ENCODE data around the gene PTPRE. TPM values are rescaled to one million over a fixed set of nuclear protein-coding genes. Genes with fewer than 3 reads are reported as not detected.

Gene PTPRE
- total RNA-seq, 1 experiment from 2014 or later: 11.6 TPM

GRCh38 chr10:128031216-128031615 lies 124.3 kb downstream of the PTPRE start:
- ChIA-PET CTCF (no interaction called here), POLR2A (ENCODE audit: low non-redundant PET) (no interaction called here)
- H3K27ac ChIP-seq (ENCODE audit: low read depth, low read length, poor library complexity, severe bottlenecking): no peak overlapping the region
- peaks cover 14% of the 10 kb centered on the region for H3K4me1 ChIP-seq (ENCODE audit: insufficient read depth, low read length, poor library complexity, severe bottlenecking)
- H3K4me3 ChIP-seq (ENCODE audit: low read depth, low read length, poor library complexity, severe bottlenecking): no peak overlapping the region
- intact Hi-C loops (cut with micrococcal nuclease; ENCODE audit: unreplicated experiment): no loop called here
- H3K9me3 ChIP-seq (ENCODE audit: low read depth, low read length, poor library complexity, severe bottlenecking): no peaks in the 10 kb centered on the region
- TF ChIP-seq EZH2 (IDR thresholded peaks at IDR 0.05; ENCODE audit: borderline replicate concordance, low read depth, low read length, poor library complexity, severe bottlenecking) (no peak), CTCF (conservative IDR thresholded peaks at IDR 0.05; ENCODE audit: low read depth, low read length) (no peak)
- BruUV-seq (replicated peaks): no TSS peak
- H3K27me3 ChIP-seq (replicated peaks; ENCODE audit: insufficient read depth, low read depth, low read length, poor library complexity): no peaks in the 10 kb centered on the region
- no peak for DNase-seq (ENCODE audit: low spot score)
- H3K36me3 ChIP-seq (ENCODE audit: insufficient read depth, low read length, poor library complexity, severe bottlenecking): no peaks in the 10 kb centered on the region

- Histone ChIP-seq H3K27me3 (replicated peaks; ENCODE audit: insufficient read depth, low read depth, low read length, poor library complexity) (no peaks in the 10 kb centered on the region), H3K27ac (ENCODE audit: low read depth, low read length, poor library complexity, severe bottlenecking) (no peak overlapping the region), H3K36me3 (ENCODE audit: insufficient read depth, low read length, poor library complexity, severe bottlenecking) (no peaks in the 10 kb centered on the region), H3K9me3 (ENCODE audit: low read depth, low read length, poor library complexity, severe bottlenecking) (no peaks in the 10 kb centered on the region), H3K4me3 (ENCODE audit: low read depth, low read length, poor library complexity, severe bottlenecking) (no peak overlapping the region), H3K4me1 (ENCODE audit: insufficient read depth, low read length, poor library complexity, severe bottlenecking) (peaks cover 11% of the 10 kb centered on the region)
- DNase-seq (ENCODE audit: low spot score): no peak
- TF ChIP-seq CTCF (conservative IDR thresholded peaks at IDR 0.05; ENCODE audit: low read depth, low read length) (no peak), EZH2 (IDR thresholded peaks at IDR 0.05; ENCODE audit: borderline replicate concordance, low read depth, low read length, poor library complexity, severe bottlenecking) (no peak)
- intact Hi-C loops (cut with micrococcal nuclease; ENCODE audit: unreplicated experiment): no loop called here
- BruUV-seq (replicated peaks): no TSS peak
- ChIA-PET POLR2A (ENCODE audit: low non-redundant PET) (no interaction called here), CTCF (no interaction called here)
Observed at GRCh38 chr10:128032466-128032865, 125.6 kb downstream of the PTPRE start.

GRCh38 chr10:128035557-128035973 lies 128.7 kb downstream of the PTPRE start:
- DNase-seq (ENCODE audit: low spot score): peak; percentile 17
- Histone ChIP-seq H3K27ac (ENCODE audit: low read depth, low read length, poor library complexity, severe bottlenecking) (no peak overlapping the region), H3K9me3 (ENCODE audit: low read depth, low read length, poor library complexity, severe bottlenecking) (no peaks in the 10 kb centered on the region), H3K36me3 (ENCODE audit: insufficient read depth, low read length, poor library complexity, severe bottlenecking) (no peaks in the 10 kb centered on the region), H3K4me1 (ENCODE audit: insufficient read depth, low read length, poor library complexity, severe bottlenecking) (no peaks in the 10 kb centered on the region), H3K4me3 (ENCODE audit: low read depth, low read length, poor library complexity, severe bottlenecking) (no peak overlapping the region), H3K27me3 (replicated peaks; ENCODE audit: insufficient read depth, low read depth, low read length, poor library complexity) (no peaks in the 10 kb centered on the region)
- intact Hi-C loops (cut with micrococcal nuclease; ENCODE audit: unreplicated experiment): no loop called here
- BruUV-seq (replicated peaks): no TSS peak
- TF ChIP-seq EZH2 (IDR thresholded peaks at IDR 0.05; ENCODE audit: borderline replicate concordance, low read depth, low read length, poor library complexity, severe bottlenecking): no peak
- peak; percentile 84 for TF ChIP-seq CTCF (conservative IDR thresholded peaks at IDR 0.05; ENCODE audit: low read depth, low read length)
- POLR2A ChIA-PET (ENCODE audit: low non-redundant PET): interaction anchor here (0.7 kb wide), 1 partner anchor 641 kb away, joined by 3 read pairs; no protein-coding TSS in a partner anchor
- CTCF ChIA-PET: interaction anchor here (1.2 to 2.8 kb wide), 2 partner anchors 11 to 34 kb away, joined by 3 to 17 read pairs; no protein-coding TSS in a partner anchor

Measured in A673 (cell line).